ENCODE results near the gene CDC42BPG. TPM values are rescaled to one million over a fixed set of nuclear protein-coding genes. Genes with fewer than 3 reads are reported as not detected.

The CDC42BPG gene
- total RNA-seq, 1 experiment from 2014 or later = 3.7 TPM

- POLR2A ChIA-PET = interaction anchor here (0.6 to 2.4 kb wide), 10 partner anchors 8 to 286 kb away, joined by 3 to 16 read pairs (median 4); partner anchors contain the start of genes CDC42BPG, FAU, MRPL49 and SF1
- intact Hi-C loops (cut with micrococcal nuclease) = no loop called here
Measured at GRCh38 chr11:64835616-64836447, 8.6 kb downstream of the CDC42BPG start.

GRCh38 chr11:64834723-64835615, 9.5 kb downstream of the CDC42BPG start:
- Mint-ChIP-seq H3K27me3 (ENCODE audit: insufficient read depth, unreplicated experiment) (no peaks in the 10 kb centered on the region), H3K27ac (ENCODE audit: low read depth, unreplicated experiment) (peak overlapping the region; percentile 28), H3K4me1 (ENCODE audit: insufficient read depth, unreplicated experiment) (peaks cover 10% of the 10 kb centered on the region), H3K9me3 (ENCODE audit: unreplicated experiment) (no peaks in the 10 kb centered on the region), H3K36me3 (ENCODE audit: insufficient read depth, unreplicated experiment) (peaks cover 22% of the 10 kb centered on the region), H3K4me3 (ENCODE audit: unreplicated experiment) (peak overlapping the region; percentile 60)
- ChIA-PET POLR2A (interaction anchor here (0.6 to 2.4 kb wide), 10 partner anchors 8 to 386 kb away, joined by 3 to 16 read pairs (median 4); partner anchors contain the start of genes CDC42BPG, FAU, MRPL49 and SF1), CTCF (interaction anchor here (0.6 to 3.9 kb wide), 7 partner anchors 9 to 241 kb away, joined by 3 to 16 read pairs (median 4); partner anchors contain the start of genes ARL2 and CDC42BPG)
- intact Hi-C loops (cut with micrococcal nuclease) = no loop called here
- TF ChIP-seq CTCF (IDR thresholded peaks at IDR 0.05; ENCODE audit: unreplicated experiment) = no peak
- BruUV-seq (replicated peaks) = no TSS peak
- DNase-seq (ENCODE audit: unreplicated experiment) = peak; percentile 87

More at GRCh38 chr11:64835616-64836447, 8.6 kb downstream of the CDC42BPG start:
- no TSS peak for BruUV-seq (replicated peaks)
- Mint-ChIP-seq H3K27ac (ENCODE audit: low read depth, unreplicated experiment) (peak overlapping the region; percentile 28), H3K9me3 (ENCODE audit: unreplicated experiment) (no peaks in the 10 kb centered on the region), H3K4me1 (ENCODE audit: insufficient read depth, unreplicated experiment) (peaks cover 10% of the 10 kb centered on the region), H3K36me3 (ENCODE audit: insufficient read depth, unreplicated experiment) (peaks cover 20% of the 10 kb centered on the region), H3K27me3 (ENCODE audit: insufficient read depth, unreplicated experiment) (no peaks in the 10 kb centered on the region), H3K4me3 (ENCODE audit: unreplicated experiment) (no peak overlapping the region)
- no peak for DNase-seq (ENCODE audit: unreplicated experiment)
- no peak for TF ChIP-seq CTCF (IDR thresholded peaks at IDR 0.05; ENCODE audit: unreplicated experiment)
- CTCF ChIA-PET = interaction anchor here (0.7 to 3.9 kb wide), 8 partner anchors 8 to 179 kb away, joined by 3 to 16 read pairs (median 4); partner anchors contain the start of genes ARL2 and CDC42BPG

- no peaks in the 10 kb centered on the region for H3K27me3 Mint-ChIP-seq (ENCODE audit: insufficient read depth, unreplicated experiment)
- H3K36me3 Mint-ChIP-seq (ENCODE audit: insufficient read depth, unreplicated experiment) = peaks cover 18% of the 10 kb centered on the region
- peaks cover 10% of the 10 kb centered on the region for H3K4me1 Mint-ChIP-seq (ENCODE audit: insufficient read depth, unreplicated experiment)
- POLR2A ChIA-PET = interaction anchor here (0.6 to 2.4 kb wide), 4 partner anchors 9 to 385 kb away, joined by 3 to 16 read pairs (median 10); partner anchors contain the start of genes CDC42BPG and SF1
- no peaks in the 10 kb centered on the region for H3K9me3 Mint-ChIP-seq (ENCODE audit: unreplicated experiment)
- intact Hi-C loops (cut with micrococcal nuclease) = no loop called here
- H3K27ac Mint-ChIP-seq (ENCODE audit: low read depth, unreplicated experiment) = no peak overlapping the region
- BruUV-seq (replicated peaks) = no TSS peak
- CTCF ChIA-PET = interaction anchor here (0.6 to 3.9 kb wide), 3 partner anchors 13 to 242 kb away, joined by 3 to 16 read pairs (median 16); no protein-coding TSS in a partner anchor
- DNase-seq (ENCODE audit: unreplicated experiment) = no peak
- no peak overlapping the region for H3K4me3 Mint-ChIP-seq (ENCODE audit: unreplicated experiment)
- TF ChIP-seq CTCF (IDR thresholded peaks at IDR 0.05; ENCODE audit: unreplicated experiment) = no peak
Measured at GRCh38 chr11:64834031-64834722, 10.3 kb downstream of the CDC42BPG start.

All from MCF 10A (cell line).